Activated CD4-positive, alpha-beta T cell treated with anti-CD3 and anti-CD28 coated beads, Interleukin-2, amount 50 U/mL, for 24 hours (primary cell): Measurements from ENCODE around the gene INTS4.
A peak's percentile ranks its signal among the peaks of the same experiment; 100 is the strongest.
"Not testable (repeated sequence)": the region's sequence is repeated elsewhere in the genome, so short reads cannot be mapped to it uniquely, and the experiment has no call there.

Experiments used
- DNase-seq, 2 donors: peaks; one replicate each; pipeline ENCODE4 v3.0.0-alpha.2; 2020; ENCODE audit warnings: low read depth in 1 of 2, low spot score in 1 of 2

Gene INTS4

DNA sequence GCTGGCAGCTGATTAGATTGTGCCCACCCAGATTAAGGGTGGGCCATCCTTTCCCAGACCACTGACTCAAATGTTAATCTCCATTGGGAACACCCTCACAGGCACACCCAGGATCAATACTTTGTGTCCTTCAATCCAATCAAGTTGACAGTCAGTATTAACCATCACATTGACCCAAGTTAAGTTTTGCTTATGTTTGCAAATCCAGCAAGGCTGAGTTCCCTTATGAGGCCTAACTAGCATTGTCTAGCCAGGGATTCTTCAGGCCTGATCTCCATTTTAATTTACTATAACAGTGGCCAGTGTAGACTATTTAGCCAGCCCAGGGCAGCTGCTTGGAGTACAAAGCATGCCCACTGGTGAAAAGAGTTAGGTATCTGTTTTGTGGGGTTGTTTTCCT, 30.9 kb upstream of the INTS4 start:
- DNase-seq = no peak

DNA sequence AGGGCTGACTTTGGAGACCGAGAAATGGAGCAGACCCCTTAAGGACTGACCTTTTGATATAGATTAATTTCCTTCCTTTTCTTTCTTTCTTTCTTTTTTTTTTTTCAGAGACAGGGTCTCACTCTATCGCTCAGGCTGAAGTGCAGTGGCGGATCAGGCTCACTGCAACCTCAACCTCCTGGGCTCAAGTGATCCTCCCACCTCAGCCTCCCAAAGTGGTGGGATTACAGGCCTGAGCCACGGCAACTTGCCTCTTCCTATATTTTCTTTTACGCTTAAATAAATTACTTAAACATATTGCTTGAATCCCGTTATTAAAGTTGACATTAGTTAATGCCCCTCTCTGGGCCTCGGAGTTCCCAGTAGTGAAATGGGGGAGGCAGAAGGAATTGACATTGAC, 29.0 kb upstream of the INTS4 start:
- DNase-seq = no peak

DNA sequence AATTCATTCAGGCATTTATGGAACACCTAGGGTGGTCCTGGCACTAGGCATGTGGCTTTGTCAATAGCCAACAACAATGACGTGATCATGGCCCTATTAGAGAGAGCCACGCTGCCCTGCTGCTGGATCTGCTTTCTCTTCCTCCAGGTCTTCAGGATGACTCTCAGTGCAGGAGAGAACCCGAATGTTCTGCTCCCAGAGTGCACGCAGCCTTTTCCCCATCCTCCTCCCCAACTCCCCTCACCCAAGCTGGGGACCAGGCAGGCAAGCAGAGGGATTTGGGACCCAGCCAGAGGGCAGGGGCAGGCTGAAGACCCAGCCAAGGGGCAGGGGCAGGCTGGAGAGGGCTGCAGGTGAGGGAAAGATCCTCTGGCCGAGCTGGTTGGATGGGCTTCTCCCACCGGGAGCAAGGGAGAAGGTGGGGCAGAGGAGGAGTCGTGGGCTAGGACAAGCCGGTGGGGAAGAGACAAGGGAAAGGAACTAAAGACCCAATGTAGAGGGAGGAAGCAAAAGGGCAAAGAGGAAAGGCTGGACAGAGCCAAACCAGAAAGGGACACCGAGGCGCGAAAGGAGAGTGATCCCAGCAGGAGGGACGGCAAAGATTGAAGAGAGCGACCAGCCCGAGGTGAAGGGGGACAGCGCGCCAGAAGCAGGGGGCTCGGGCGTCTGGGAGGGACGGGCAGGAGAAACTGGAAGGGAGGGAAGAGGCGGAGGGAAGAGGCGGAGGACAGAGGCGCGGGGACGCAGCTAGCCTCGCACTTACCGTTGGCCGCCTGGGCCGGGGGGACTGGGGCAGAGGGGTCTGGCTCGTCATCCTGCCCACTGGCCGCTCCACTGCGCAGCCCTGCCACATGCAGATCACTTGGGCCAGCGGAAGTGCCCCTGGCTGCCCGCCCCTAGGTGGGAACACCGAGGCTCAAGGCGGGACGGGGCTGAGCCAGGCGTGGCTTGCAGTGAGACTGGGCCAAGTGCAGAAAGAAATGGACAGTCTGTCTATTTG, 28.2 kb upstream of the INTS4 start, which contains the start of gene KCTD14:
Gene KCTD14 (minus strand): TSS at position 880 of the 1,000 bp plus-strand sequence. CDS start 27 bp downstream, at position 853.
- no peak for DNase-seq

DNA sequence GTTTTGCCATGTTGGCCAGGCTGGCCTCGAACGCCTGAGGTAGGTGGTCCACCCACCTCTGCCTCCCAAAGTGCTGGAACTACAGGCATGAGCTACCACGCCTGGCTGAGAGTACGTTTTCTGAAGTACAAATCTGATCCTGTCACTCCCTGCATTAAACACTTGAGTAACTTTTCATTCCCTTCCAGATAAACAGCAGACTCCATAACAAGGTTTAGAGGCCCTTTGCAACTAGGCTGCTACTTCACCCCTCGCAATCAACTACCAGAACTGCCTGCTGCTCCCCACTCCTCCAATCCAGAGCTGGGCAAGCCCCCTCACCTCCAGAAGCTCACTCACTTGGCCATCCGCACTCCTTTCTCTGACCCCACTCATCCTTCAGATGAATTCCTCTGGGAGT, 27.1 kb upstream of the INTS4 start:
- DNase-seq = no peak

DNA sequence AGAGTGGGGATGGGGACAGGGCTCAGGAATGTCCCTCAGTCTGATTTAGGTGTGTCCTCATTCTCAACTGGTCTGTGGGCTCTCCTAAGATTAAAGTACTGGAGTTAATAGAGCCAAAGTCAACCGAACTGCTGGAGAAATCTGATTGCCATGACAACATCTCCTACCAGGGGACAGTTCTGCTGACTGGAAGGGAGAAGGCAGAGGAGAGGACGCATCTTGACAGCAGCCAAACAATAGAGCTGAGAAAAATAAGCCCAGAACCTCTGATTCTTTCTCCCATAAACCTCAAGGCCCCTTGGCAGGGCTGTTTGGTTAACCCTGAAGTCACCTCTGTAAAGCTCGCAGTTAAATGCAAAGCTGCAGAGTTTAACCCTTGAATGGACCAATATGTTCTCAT, 25.8 kb upstream of the INTS4 start:
- DNase-seq = no peak

DNA sequence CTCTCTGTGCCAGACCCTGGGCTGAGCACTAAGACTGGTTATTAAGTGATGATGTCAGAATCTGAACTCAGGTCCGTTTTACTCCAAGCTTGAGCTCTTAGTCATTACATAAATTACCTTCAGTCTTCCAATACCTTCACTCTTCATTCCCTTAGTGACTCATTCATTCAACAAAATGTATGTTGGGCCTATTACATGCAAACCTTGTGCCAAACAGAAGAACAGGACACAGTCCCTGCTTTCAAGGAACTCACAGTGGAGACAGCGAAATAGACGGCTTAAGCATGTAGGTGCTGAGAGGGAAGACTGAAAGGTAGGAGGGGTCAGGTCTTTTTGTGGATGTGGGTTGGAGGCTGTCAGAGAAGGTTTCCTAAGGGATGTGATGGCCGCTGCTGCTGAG, 25.3 kb upstream of the INTS4 start:
- no peak for DNase-seq

DNA sequence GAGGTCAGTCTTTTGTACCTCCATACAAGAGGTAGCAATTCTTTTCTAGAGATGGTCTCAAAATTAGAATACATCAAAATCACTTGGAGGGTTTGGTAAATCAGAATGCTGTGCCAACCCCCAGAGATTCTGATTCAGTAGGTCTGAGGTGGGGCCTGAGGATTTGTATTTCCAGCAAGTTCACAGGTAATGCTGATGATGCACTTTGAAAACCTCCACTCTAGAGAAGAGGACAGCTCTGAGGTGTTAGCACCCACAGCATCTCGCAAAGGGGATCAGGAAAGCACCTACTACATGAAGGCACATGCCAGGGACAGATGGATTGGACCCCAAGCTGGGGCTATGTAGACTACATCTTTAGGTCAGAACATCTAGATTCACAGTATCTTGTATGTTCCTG, 21.4 kb upstream of the INTS4 start:
- no peak for DNase-seq

DNA sequence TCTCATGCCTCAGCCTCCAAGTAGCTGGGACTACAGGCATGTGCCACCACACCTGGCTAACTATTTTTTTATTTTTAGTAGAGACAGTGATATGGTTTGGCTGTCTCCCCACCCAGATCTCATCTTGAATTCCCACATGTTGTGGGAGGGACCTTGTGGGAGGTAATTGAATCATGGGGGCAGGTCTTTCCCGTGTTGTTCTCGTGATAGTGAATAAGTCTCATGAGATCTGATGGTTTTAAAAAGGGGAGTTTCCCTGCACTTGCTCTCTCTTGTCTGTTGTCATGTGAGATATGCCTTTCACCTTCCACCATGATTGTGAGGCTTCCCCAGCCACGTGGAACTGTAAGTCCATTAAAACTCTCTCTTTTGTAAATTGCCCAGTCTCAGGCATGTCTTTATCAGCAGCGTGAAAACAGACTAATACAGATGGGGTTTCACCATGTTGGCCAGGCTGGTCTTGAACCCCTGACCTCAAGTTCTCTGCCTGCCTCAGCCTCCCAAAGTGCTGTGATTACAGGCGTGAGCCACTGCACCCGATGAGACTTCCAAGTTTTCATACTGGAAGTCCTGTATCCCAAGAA, 20.6 kb upstream of the INTS4 start:
- DNase-seq = not testable (repeated sequence)

DNA sequence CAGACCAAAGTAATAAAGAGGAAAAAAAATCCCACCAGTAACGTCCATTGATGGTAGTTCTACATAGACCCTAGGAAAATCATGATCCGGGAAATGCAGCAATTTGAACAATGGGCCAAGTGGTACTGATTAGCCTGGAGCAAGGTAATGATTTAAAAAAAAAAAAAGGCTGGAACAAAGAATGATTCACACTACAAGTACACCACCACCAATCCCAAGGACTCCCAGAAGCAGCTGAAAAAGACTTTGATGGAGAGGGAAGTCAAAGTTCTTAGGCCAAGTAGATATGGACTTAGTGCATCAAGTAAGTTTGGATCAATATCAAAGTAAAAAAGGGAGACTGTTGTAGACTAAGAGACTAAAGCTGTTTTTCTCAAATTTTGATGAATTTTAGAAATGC, 16.8 kb upstream of the INTS4 start:
- no peak for DNase-seq

DNA sequence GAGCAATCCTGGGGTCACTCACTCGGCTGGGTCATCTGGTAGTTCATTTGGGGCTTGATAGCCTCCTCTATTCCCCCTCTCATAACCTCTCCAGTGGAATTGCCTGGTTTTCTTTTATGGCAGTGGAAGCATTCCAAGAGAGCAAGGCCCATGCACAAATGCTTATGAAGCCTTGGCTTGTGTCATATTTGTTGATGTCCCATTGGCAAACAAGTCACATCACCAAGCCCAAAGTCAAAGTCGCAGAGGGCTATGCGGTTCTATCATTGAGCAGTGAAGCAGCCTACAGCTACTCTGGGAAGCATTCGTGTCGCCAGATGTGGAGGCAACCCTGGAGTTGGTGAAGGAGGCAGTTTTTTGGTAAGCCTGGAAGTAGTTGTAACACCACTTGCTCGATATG, 16.3 kb upstream of the INTS4 start:
- no peak for DNase-seq

DNA sequence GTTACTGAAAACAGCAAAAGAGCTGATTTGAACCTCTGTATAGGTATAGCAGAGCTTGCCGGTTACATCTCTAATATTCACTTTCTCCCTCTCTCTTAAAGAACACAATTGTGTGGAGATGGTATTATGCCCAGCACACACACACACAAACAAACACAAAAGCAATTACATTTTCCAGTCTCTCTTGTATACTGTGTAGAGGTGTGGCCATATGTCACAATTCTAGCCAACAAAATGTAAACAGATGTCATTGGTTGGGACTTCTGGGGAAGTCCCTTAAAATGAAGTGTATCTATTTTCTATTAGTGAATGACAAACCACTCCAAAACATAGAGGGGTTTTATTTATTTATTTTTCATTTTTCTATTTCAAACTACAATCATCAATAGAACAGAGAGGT, 15.8 kb upstream of the INTS4 start:
- no peak for DNase-seq

DNA sequence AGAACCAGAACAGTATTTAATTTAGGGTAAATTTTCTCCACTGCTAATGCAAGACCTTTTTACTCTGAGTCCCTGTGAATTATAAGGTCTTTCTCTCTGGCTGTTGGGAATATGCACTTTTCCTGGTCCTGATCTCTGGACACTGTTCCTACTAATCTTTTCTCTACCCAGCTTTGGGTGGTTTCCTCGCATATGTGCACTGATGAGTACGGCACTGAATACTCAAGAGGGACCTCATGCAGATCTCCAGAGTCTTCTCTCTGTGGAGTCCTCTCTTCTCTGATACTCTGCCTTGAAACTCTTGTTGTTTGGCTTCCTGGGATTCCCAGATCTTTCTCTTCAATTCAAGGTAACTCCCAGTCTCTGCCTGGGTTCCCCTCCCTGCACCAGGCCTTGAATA, 14.6 kb upstream of the INTS4 start:
- DNase-seq = no peak

DNA sequence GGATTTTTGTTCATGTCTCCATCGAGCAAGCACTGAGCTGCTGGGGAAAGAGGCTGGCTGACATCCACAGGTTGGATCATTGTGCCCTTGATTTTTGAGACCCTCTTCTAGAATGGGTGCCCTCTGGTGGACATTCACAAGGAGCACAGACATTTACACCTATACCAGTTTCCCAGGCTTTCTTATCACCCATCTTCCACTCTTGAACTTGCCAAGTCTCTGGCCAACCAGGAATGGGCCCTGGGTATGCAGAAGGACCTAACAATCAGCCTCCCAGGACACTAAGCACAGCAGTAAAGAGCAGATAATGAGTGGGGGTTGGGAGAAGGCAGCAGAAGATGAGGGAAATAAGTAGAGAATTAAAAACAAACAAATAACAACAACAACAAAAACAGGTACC, 5.7 kb upstream of the INTS4 start:
- peak; percentile 6 to 40 for DNase-seq

DNA sequence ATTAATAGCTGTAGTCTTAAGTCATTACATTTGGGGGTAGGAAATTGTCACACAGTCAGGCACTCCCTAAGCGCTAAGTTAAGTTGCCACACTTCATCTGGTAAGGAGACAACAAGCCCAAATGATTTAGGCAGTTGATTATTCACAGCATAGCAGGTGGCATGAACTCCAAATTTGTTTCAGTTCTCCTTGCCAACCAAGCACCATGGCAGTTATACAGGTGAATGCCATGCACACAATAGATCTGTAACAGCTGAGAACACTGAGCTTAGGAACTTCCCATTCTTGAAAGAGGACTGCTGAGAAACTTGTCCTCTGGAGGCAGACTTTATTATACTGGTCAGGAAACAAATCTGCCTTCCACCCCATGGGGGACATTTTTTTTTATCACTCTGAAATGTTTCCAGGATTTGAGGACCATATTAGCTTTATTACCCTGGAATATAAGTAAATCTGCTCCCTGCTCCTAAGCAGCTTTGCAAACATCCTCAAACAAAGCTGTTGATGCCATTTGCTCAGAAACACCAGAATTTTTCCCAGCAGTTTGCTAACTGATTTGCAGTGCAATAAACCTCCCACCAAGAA, 5.1 kb upstream of the INTS4 start:
- no peak for DNase-seq

DNA sequence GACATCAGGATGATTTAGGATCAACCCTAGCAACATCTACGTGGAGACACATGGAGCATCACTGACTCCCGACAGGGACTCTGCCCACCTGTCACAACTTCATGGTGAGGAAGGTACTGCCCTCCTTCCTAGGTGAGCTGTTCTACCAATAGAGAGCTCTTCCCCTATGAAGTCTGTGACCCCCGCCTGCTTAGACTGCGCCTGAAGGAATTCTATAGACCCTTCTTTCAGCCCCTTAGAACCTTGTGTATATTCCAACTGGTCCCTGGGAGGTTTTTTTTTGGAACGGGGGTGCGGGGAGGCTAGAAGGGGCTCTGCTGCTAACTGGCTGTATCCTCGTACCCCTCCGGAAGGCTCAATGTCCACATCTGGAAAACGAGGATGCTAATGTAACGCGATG, 566 bp downstream of the INTS4 start:
- no peak for DNase-seq

DNA sequence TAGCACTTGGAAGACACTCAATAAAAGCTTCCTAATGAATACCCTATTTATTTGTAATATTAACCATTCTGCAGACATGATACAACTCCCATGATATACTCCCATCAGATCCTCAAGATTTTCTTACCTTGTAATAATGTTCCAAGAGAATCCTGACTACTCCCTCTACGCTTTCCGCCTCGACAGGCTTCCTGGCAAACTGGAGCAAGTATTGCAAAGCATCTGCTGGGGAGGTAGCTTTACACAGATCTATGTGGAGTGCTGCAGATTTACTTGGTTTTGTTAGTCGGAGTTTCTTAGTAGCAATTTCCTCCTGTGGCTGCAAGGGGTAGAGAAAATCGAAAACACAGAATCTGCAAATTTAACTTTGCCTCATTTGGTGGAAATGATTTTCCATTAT, 3.5 kb downstream of the INTS4 start:
- no peak for DNase-seq

DNA sequence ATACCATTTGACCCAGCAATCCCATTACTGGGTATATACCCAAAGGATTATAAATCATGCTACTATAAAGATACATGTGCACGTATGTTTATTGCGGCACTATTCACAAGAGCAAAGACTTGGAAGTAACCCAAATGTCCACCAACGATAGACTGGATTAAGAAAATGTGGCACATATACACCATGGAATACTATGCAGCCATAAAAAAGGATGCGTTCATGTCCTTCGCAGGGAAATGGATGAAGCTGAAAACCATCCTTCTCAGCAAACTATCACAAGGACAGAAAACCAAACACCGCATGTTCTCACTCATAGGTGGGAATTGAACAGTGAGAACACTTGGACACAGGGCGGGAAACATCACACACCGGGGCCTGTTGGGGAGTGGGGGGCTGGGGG, 8.0 kb downstream of the INTS4 start:
- DNase-seq = not testable (repeated sequence)

DNA sequence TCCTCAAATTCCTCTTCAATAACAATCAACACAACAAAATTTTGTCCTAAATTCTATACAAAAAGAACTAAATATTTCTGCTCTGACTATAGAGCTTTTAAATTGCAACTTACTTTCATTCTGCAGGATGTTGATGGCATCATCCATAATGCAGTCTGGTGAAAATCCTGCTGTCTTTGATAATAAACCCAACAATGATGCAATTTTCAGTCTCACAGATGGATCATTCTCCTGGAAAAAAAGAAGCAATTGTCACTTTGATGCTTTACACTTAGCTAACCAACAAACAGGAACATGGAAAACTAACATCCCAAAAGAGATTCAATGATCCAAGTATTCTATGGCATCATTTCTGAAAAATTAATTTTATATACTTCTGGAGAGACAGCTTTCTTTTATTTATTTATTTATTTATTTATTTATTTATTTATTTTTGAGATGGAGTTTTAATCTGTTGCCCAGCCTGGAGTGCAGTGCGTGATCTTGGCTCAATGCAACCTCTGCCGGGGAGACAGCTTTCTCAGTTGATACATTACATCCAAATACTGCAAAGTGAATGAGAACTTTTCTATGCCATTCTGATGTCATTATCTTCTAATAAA, 13.0 kb downstream of the INTS4 start:
- DNase-seq = no peak

DNA sequence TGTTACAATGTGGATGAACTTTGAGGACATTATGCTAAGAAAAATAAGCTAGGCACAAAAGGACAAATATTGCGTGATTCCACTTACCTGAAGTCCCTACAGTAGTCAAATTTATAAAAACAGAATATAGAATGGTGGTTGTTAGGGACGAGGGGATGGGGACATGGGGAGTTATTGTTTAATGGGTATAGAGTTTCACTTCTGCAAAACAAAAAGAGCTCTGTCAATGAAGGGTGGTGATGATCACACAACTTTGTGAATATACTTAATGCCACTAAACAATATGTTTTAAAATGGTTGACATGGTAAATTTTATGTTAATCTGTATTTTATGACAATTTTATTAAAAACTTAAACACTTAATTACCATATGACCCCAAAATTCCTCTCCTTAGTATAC, 26.1 kb downstream of the INTS4 start:
- DNase-seq = no peak

DNA sequence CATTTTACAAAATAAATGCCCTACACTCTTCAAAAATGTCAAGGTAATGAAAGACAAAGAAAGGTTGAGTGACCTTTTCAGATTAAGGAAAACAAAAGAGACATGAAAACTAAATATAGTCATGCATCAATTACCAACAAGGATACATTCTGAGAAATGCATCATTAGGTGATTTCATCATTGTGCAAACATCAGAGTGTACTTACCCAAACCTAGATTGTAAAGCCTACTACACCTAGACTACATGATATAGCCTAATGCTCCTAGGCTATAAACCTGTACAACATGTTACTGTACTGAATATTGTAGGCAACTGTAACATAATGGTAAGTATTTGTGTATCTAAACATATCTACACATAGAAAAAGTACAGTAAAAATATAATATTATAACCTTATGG, 26.7 kb downstream of the INTS4 start:
- DNase-seq = no peak

DNA sequence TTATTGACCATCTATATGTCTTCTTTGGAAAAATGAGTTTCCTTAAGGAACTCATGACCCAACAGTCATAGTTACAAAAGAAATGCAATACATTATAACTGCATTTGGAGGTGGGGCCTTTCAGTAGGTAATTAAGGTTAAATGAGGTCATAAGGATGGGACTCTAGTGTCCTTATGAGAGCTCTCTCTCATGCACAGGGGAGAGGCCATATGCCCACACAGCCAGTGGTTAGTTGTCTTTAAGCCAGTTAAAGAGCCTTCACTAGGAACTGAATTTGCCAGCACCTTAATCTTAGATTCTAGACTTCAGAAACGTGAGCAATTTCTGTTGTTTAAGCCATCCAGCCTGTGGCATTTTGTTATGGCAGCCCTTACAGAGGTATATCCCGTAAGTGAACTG, 27.3 kb downstream of the INTS4 start:
- no peak for DNase-seq

DNA sequence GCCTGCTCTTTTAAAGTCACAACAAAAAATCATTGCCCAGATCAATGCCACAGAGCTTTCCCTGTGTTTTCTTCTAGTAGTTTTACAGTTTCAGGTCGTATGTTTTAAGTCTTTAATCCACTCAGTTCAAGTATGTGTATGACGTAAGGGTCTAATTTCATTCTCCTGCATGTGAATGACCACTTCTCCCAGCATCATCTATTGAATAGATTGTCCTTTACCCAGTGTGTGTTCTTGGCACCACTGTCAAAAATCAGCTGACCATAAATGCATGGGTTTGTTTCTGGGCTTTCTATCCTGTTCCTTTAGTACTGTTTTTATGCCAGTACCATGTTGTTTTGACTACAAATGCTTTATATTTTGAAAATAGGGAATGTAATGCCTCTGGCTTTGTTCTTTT, 28.1 kb downstream of the INTS4 start:
- no peak for DNase-seq
